ENCODE measurements around the gene VIL1. TPM values are rescaled to one million over a fixed set of nuclear protein-coding genes. Genes with fewer than 3 reads are reported as not detected.
A peak's percentile ranks its signal among the peaks of the same experiment; 100 is the strongest.

Gene VIL1
- total and polyA plus RNA-seq, 2 of the 13 experiments (the other 11 are each of a cell fraction or from before 2014, with no cell fraction given): 287 to 301 TPM

GRCh38 chr2:218399391-218400166, 19.3 kb upstream of the VIL1 start, which contains the start of gene CTDSP1 (continued):
- no peak; the same call in 1 of the 2 replicates for TF ChIP-seq ZNF264 (CRISPR knock-in tag; IDR thresholded peaks at IDR 0.05)
- TF ChIP-seq, protein P1, sequence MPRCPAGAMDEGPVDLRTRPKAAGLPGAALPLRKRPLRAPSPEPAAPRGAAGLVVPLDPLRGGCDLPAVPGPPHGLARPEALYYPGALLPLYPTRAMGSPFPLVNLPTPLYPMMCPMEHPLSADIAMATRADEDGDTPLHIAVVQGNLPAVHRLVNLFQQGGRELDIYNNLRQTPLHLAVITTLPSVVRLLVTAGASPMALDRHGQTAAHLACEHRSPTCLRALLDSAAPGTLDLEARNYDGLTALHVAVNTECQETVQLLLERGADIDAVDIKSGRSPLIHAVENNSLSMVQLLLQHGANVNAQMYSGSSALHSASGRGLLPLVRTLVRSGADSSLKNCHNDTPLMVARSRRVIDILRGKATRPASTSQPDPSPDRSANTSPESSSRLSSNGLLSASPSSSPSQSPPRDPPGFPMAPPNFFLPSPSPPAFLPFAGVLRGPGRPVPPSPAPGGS (CRISPR knock-in tag; IDR thresholded peaks at IDR 0.05): no peak
- TF ChIP-seq GRHL1 (CRISPR knock-in tag; conservative IDR thresholded peaks at IDR 0.05): no peak
- TF ChIP-seq ZNF761 (CRISPR knock-in tag; conservative IDR thresholded peaks at IDR 0.05): no peak; the same call in 1 of the 2 replicates
- TF ChIP-seq ZBTB26 (CRISPR knock-in tag; IDR thresholded peaks at IDR 0.05; ENCODE audit: borderline replicate concordance): no peak; the same call in 1 of the 2 replicates
- TF ChIP-seq ZSCAN9 (CRISPR knock-in tag; IDR thresholded peaks at IDR 0.05; ENCODE audit: borderline replicate concordance): no peak
- no peak for TF ChIP-seq FOSL1 (CRISPR knock-in tag; IDR thresholded peaks at IDR 0.05; ENCODE audit: borderline replicate concordance)
- no peak for TF ChIP-seq KLF16 (CRISPR knock-in tag; IDR thresholded peaks at IDR 0.05)
- TF ChIP-seq ZNF883 (CRISPR knock-in tag; IDR thresholded peaks at IDR 0.05; ENCODE audit: not compliant biosample characterization): peak; percentile 9
- TF ChIP-seq KDM1A (CRISPR knock-in tag; IDR thresholded peaks at IDR 0.05): no peak
- peak; percentile 90 for TF ChIP-seq YY1 (IDR thresholded peaks at IDR 0.05; ENCODE audit: insufficient read depth, insufficient replicate concordance, low read depth, low read length)
- TF ChIP-seq ZNF318 (CRISPR knock-in tag; IDR thresholded peaks at IDR 0.05): no peak
- TF ChIP-seq SMAD1 (CRISPR knock-in tag; IDR thresholded peaks at IDR 0.05; ENCODE audit: borderline replicate concordance, low read depth): peak; percentile 88; the same call in 1 of the 2 replicates
- TF ChIP-seq MAFK (conservative IDR thresholded peaks at IDR 0.05 in 1 of 2, IDR thresholded peaks at IDR 0.05 in 1 of 2; ENCODE audit: low read length in 2 of 2): no peak
- no peak for TF ChIP-seq MATR3 (CRISPR knock-in tag; IDR thresholded peaks at IDR 0.05)
- 0 out of 2 replicates have a peak, but pooled peaks have one; percentile 7 for TF ChIP-seq NFKB2 (CRISPR knock-in tag; IDR thresholded peaks at IDR 0.05; ENCODE audit: borderline replicate concordance)

Data from HepG2 (cell line).